Breast epithelium (tissue), 3 donors: ENCODE measurements around the gene CIB2.

ENCODE experiments used
- POLR2A ChIP-seq: fragments of 450-650 bp; IDR thresholded peaks from one replicate; pipeline ENCODE4 v1.6.1; 2016; ENCODE audit warnings: antibody characterized with exemption, mild to moderate bottlenecking, moderate library complexity
- POLR2AphosphoS5 ChIP-seq, 3 donors: sonication (generic); formaldehyde crosslinking; IDR thresholded peaks; one replicate each; pipeline ENCODE4 v1.6.1; 2017; ENCODE audit warnings: antibody characterized with exemption in 3 of 3
- TF ChIP-seq, protein P1 (sequence below), 3 donors: fragments of 450-650 bp; IDR thresholded peaks; one replicate each; pipeline ENCODE4 v1.5.1; 2016 to 2017; ENCODE audit warnings: antibody characterized with exemption in 3 of 3, mild to moderate bottlenecking in 3 of 3, moderate library complexity in 3 of 3

- TF ChIP-seq, protein P1, sequence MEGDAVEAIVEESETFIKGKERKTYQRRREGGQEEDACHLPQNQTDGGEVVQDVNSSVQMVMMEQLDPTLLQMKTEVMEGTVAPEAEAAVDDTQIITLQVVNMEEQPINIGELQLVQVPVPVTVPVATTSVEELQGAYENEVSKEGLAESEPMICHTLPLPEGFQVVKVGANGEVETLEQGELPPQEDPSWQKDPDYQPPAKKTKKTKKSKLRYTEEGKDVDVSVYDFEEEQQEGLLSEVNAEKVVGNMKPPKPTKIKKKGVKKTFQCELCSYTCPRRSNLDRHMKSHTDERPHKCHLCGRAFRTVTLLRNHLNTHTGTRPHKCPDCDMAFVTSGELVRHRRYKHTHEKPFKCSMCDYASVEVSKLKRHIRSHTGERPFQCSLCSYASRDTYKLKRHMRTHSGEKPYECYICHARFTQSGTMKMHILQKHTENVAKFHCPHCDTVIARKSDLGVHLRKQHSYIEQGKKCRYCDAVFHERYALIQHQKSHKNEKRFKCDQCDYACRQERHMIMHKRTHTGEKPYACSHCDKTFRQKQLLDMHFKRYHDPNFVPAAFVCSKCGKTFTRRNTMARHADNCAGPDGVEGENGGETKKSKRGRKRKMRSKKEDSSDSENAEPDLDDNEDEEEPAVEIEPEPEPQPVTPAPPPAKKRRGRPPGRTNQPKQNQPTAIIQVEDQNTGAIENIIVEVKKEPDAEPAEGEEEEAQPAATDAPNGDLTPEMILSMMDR (IDR thresholded peaks at IDR 0.05): no peak
- TF ChIP-seq POLR2AphosphoS5 (IDR thresholded peaks at IDR 0.05) (no peak), POLR2A (no peak)
Observed at GRCh38 chr15:78070049-78070700, 61.1 kb downstream of the CIB2 start.
